Hepatocyte (in vitro differentiated cells): ENCODE data around the gene IL21R. TPM values are rescaled to one million over a fixed set of nuclear protein-coding genes. Genes with fewer than 3 reads are reported as not detected.

ENCODE experiments used
- DNase-seq: peaks from one replicate; pipeline ENCODE4 v3.0.0-alpha.2; 2016; ENCODE audit warnings: low spot score
- H2AFZ ChIP-seq: fragments of 200-600 bp; sonication (generic); 2 replicates; pipeline ENCODE4 v1.6.0; 2016; ENCODE audit warnings: antibody characterized with exemption, mild to moderate bottlenecking
- H3K27ac ChIP-seq: fragments of 200-600 bp; sonication (generic); 2 replicates; pipeline ENCODE4 v1.5.1; 2016; ENCODE audit warnings: mild to moderate bottlenecking
- H3K27me3 ChIP-seq: fragments of 200-600 bp; sonication (generic); 2 replicates; pipeline ENCODE4 v1.6.1; 2016
- H3K36me3 ChIP-seq: fragments of 200-600 bp; sonication (generic); replicated peaks from 2 replicates; pipeline ENCODE4 v1.5.1; 2016; ENCODE audit warnings: low read depth; ENCODE audit not compliant: insufficient read depth
- H3K4me1 ChIP-seq: fragments of 200-600 bp; sonication (generic); 2 replicates; pipeline ENCODE4 v1.5.1; 2016; ENCODE audit warnings: mild to moderate bottlenecking, moderate library complexity; ENCODE audit not compliant: insufficient read depth
- H3K4me2 ChIP-seq: fragments of 200-600 bp; sonication (generic); 2 replicates; pipeline ENCODE4 v1.6.0; 2016
- H3K4me3 ChIP-seq: fragments of 200-600 bp; sonication (generic); 2 replicates; pipeline ENCODE4 v1.5.1; 2016; ENCODE audit warnings: mild to moderate bottlenecking
- H3K79me2 ChIP-seq: fragments of 200-600 bp; sonication (generic); 2 replicates; pipeline ENCODE4 v1.6.0; 2017; ENCODE audit warnings: mild to moderate bottlenecking
- H3K9me2 ChIP-seq: fragments of 200-600 bp; sonication (generic); replicated peaks from 2 replicates; pipeline ENCODE4 v1.6.0; 2017; ENCODE audit warnings: mild to moderate bottlenecking; ENCODE audit not compliant: insufficient read depth
- H3K9me3 ChIP-seq: fragments of 200-600 bp; sonication (generic); 2 replicates; pipeline ENCODE4 v1.5.1; 2016; ENCODE audit warnings: low read depth, mild to moderate bottlenecking
- H4K20me1 ChIP-seq: fragments of 200-600 bp; sonication (generic); 2 replicates; pipeline ENCODE4 v1.6.0; 2016; ENCODE audit warnings: mild to moderate bottlenecking; ENCODE audit not compliant: insufficient read depth, poor library complexity, severe bottlenecking
- EZH2 ChIP-seq: fragments of 200-600 bp; sonication (generic); IDR thresholded peaks from 2 replicates; pipeline ENCODE4 v1.6.1; 2016; ENCODE audit warnings: antibody characterized with exemption, mild to moderate bottlenecking, borderline replicate concordance
- EZH2phosphoT487 ChIP-seq: fragments of 200-600 bp; sonication (generic); IDR thresholded peaks from one replicate; pipeline ENCODE4 v1.6.1; 2018; ENCODE audit warnings: antibody characterized with exemption, mild to moderate bottlenecking, low read depth, moderate library complexity; ENCODE audit not compliant: unreplicated experiment, severe bottlenecking
- WGBS: methylation state at CpG from one replicate; pipeline ENCODE4 v1.1.6; 2016; ENCODE audit warnings: low lambda C conversion rate; ENCODE audit errors: missing lambda C conversion rate; 5-methylcytosine and 5-hydroxymethylcytosine counted together
- polyA plus RNA-seq: library from polyadenylated mRNA; unstranded; fragments of >200 nt; fragmentation: Nextera tagmentation; extraction: Ambion mirVana; gene quantifications from 2 replicates; pipeline ENCODE4 v1.2.1, GENCODE V29; 2016
- total RNA-seq: library from RNA; depleted of rRNA; stranded (reverse); fragments of >200 nt; gene quantifications from 2 replicates; pipeline ENCODE4 v1.2.3, GENCODE V29; 2014
- TF ChIP-seq, protein P1 (sequence below): fragments of 200-600 bp; sonication (generic); IDR thresholded peaks from 2 replicates; pipeline ENCODE4 v1.5.1; 2016; ENCODE audit warnings: antibody characterized with exemption, mild to moderate bottlenecking; ENCODE audit not compliant: poor library complexity

IL21R gene
- total and polyA plus RNA-seq, 2 experiments from 2014 or later: 0.10 TPM; not detected in 1

DNA sequence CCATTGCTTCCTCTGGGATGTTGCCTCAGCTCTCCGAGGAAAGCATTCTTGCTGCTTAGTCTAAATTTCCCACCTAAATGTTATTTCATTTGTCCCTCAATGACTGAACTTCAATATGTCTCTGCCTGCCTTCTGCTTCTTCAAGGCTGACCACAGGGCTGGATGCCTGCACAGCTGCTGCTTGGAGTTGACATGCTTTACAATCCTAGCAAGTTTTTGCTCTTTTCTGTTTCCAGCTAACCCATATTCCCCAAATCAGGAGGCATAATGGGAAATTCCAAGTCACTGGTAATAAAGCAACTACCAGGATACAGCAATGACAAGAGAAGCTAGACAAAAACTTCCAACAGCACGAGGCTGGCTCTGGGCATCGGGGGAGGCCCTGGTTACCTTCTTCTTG is 98.8 kb downstream of the IL21R start:
- Histone ChIP-seq H3K9me2 (no peaks in the 10 kb centered on the region), H3K4me1 (no peaks in the 10 kb centered on the region), H3K4me2 (no peak overlapping the region), H2AFZ (no peak overlapping the region), H3K36me3 (no peaks in the 10 kb centered on the region), H3K79me2 (no peaks in the 10 kb centered on the region), H3K27ac (no peak overlapping the region), H4K20me1 (no peaks in the 10 kb centered on the region), H3K4me3 (no peak overlapping the region), H3K9me3 (no peaks in the 10 kb centered on the region), H3K27me3 (no peaks in the 10 kb centered on the region)
- TF ChIP-seq EZH2 (no peak), EZH2phosphoT487 (no peak)
- TF ChIP-seq, protein P1, sequence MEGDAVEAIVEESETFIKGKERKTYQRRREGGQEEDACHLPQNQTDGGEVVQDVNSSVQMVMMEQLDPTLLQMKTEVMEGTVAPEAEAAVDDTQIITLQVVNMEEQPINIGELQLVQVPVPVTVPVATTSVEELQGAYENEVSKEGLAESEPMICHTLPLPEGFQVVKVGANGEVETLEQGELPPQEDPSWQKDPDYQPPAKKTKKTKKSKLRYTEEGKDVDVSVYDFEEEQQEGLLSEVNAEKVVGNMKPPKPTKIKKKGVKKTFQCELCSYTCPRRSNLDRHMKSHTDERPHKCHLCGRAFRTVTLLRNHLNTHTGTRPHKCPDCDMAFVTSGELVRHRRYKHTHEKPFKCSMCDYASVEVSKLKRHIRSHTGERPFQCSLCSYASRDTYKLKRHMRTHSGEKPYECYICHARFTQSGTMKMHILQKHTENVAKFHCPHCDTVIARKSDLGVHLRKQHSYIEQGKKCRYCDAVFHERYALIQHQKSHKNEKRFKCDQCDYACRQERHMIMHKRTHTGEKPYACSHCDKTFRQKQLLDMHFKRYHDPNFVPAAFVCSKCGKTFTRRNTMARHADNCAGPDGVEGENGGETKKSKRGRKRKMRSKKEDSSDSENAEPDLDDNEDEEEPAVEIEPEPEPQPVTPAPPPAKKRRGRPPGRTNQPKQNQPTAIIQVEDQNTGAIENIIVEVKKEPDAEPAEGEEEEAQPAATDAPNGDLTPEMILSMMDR: no peak
- no peak for DNase-seq
- WGBS: 96% methylated on average over 3 of the region's 3 CpGs

Other genes with a start within 250 kb of the IL21R start
- gene KDM8, start 198.6 kb upstream of the IL21R start, total RNA-seq: 7.2 and 11.5 TPM in 2 replicates
- gene KDM8, start 198.6 kb upstream of the IL21R start, polyA plus RNA-seq: 5.6 and 9.7 TPM in 2 replicates
- 35.0 and 40.8 TPM in 2 replicates for gene NSMCE1, start 133.4 kb upstream of the IL21R start, total RNA-seq
- 58.2 and 66.3 TPM in 2 replicates for gene NSMCE1, start 133.4 kb upstream of the IL21R start, polyA plus RNA-seq
- gene IL4R, start 88.2 kb upstream of the IL21R start, total RNA-seq: 19.0 and 23.6 TPM in 2 replicates
- 20.9 and 22.3 TPM in 2 replicates for gene IL4R, start 88.2 kb upstream of the IL21R start, polyA plus RNA-seq
- gene GTF3C1, start 147.7 kb downstream of the IL21R start, total RNA-seq: 55.1 and 59.6 TPM in 2 replicates
- 41.5 and 54.9 TPM in 2 replicates for gene GTF3C1, start 147.7 kb downstream of the IL21R start, polyA plus RNA-seq
- gene KATNIP, start 148.0 kb downstream of the IL21R start, total RNA-seq: 6.9 and 15.6 TPM in 2 replicates
- gene KATNIP, start 148.0 kb downstream of the IL21R start, polyA plus RNA-seq: 7.1 and 13.3 TPM in 2 replicates